ENCODE data around the gene RIIAD1.

GRCh38 chr1:151720554-151720953, 768 bp upstream of the RIIAD1 start:
- TF ChIP-seq USF2 (CRISPR knock-in tag; IDR thresholded peaks at IDR 0.05) (no peak), SP1 (CRISPR knock-in tag; conservative IDR thresholded peaks at IDR 0.05) (no peak), CTCF (IDR thresholded peaks at IDR 0.05) (no peak), PREB (CRISPR knock-in tag; IDR thresholded peaks at IDR 0.05; ENCODE audit: borderline replicate concordance) (no peak)
